ENCODE results near the gene NDOR1.

The NDOR1 gene

GRCh38 chr9:137205126-137206069, at the start of gene NDOR1, which contains the start of gene TMEM203:
Gene NDOR1, plus strand, starts transcription at chr9:137205700. Its CDS starts 78 bp downstream, at chr9:137205778.
Gene TMEM203, minus strand, starts transcription at chr9:137205648. Its CDS starts 234 bp downstream, at chr9:137205414.
- no peak for TF ChIP-seq CTCF (IDR thresholded peaks at IDR 0.05; ENCODE audit: borderline replicate concordance, insufficient read depth, low read depth, low read length)
- H3K4me3 ChIP-seq (ENCODE audit: low read depth, low read length): peak within 1 kb of the TSS; percentile 83

GRCh38 chr9:137156567-137157375, 48.7 kb upstream of the NDOR1 start:
- no peak for TF ChIP-seq CTCF (IDR thresholded peaks at IDR 0.05; ENCODE audit: borderline replicate concordance, insufficient read depth, low read depth, low read length)
- H3K4me3 ChIP-seq (ENCODE audit: low read depth, low read length): peak overlapping the region; percentile 11

- no peak for TF ChIP-seq CTCF (IDR thresholded peaks at IDR 0.05; ENCODE audit: borderline replicate concordance, insufficient read depth, low read depth, low read length)
- no peak overlapping the region for H3K4me3 ChIP-seq (ENCODE audit: low read depth, low read length)
These were observed 47.7 kb upstream of the NDOR1 start for GRCh38 chr9:137157618-137158415.

- no peak overlapping the region for H3K4me3 ChIP-seq (ENCODE audit: low read depth, low read length)
- no peak for TF ChIP-seq CTCF (IDR thresholded peaks at IDR 0.05; ENCODE audit: borderline replicate concordance, insufficient read depth, low read depth, low read length)
These were observed 46.9 kb upstream of the NDOR1 start for GRCh38 chr9:137158625-137159024.

- H3K4me3 ChIP-seq (ENCODE audit: low read depth, low read length): no peak overlapping the region
- TF ChIP-seq CTCF (IDR thresholded peaks at IDR 0.05; ENCODE audit: borderline replicate concordance, insufficient read depth, low read depth, low read length): no peak
These were observed 46.1 kb upstream of the NDOR1 start for GRCh38 chr9:137159105-137160053.

GRCh38 chr9:137160054-137160425, 45.5 kb upstream of the NDOR1 start:
- TF ChIP-seq CTCF (IDR thresholded peaks at IDR 0.05; ENCODE audit: borderline replicate concordance, insufficient read depth, low read depth, low read length): no peak
- no peak overlapping the region for H3K4me3 ChIP-seq (ENCODE audit: low read depth, low read length)
